ENCODE data around the gene RPS6KA3.

DNA sequence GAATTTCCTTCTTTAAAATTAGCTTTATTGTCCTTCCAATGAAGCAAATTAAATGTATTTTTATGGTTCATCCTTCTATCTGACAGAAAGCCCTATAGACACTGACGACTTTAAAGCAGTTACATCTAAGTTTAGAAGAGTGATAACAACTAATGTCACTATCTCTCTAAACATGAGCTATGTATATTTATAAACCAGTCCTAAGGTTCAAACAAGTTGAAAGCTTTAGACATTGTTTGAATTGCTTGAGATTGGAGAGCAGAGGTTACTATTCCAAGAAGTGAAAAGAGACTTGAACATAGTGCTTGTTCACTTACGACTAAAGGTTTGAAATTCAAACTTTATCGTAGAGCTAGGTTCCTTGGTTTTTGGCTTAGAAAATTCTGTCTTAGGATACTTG, 94.8 kb downstream of the RPS6KA3 start:
- TF ChIP-seq, protein P1, sequence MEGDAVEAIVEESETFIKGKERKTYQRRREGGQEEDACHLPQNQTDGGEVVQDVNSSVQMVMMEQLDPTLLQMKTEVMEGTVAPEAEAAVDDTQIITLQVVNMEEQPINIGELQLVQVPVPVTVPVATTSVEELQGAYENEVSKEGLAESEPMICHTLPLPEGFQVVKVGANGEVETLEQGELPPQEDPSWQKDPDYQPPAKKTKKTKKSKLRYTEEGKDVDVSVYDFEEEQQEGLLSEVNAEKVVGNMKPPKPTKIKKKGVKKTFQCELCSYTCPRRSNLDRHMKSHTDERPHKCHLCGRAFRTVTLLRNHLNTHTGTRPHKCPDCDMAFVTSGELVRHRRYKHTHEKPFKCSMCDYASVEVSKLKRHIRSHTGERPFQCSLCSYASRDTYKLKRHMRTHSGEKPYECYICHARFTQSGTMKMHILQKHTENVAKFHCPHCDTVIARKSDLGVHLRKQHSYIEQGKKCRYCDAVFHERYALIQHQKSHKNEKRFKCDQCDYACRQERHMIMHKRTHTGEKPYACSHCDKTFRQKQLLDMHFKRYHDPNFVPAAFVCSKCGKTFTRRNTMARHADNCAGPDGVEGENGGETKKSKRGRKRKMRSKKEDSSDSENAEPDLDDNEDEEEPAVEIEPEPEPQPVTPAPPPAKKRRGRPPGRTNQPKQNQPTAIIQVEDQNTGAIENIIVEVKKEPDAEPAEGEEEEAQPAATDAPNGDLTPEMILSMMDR (IDR thresholded peaks at IDR 0.05 in 8 of 11, conservative IDR thresholded peaks at IDR 0.05 in 3 of 11), result no peak
- TF ChIP-seq POLR2A (IDR thresholded peaks at IDR 0.05) (no peak), POLR2AphosphoS5 (IDR thresholded peaks at IDR 0.05) (no peak)

All from spleen (tissue), 7 donors.